A172 (cell line): Measurements from ENCODE around the gene VAV2. TPM values are rescaled to one million over a fixed set of nuclear protein-coding genes. Genes with fewer than 3 reads are reported as not detected.

Experiments used
- total RNA-seq: library from RNA; depleted of rRNA; stranded (reverse); fragments of >200 nt; shearing (Covaris generic); gene quantifications from 2 replicates; pipeline ENCODE4 v1.2.3, GENCODE V29; 2014; rRNA removed

VAV2 gene
- total RNA-seq, 1 experiment from 2014 or later = 14.4 TPM

Other genes starting within 250 kb of the VAV2 start
- 29.1 and 31.5 TPM in 2 replicates for gene BRD3OS, start 33.2 kb upstream of the VAV2 start, total RNA-seq
- 5.6 and 14.9 TPM in 2 replicates for gene BRD3, start 75.7 kb upstream of the VAV2 start, total RNA-seq
- gene WDR5, start 143.8 kb upstream of the VAV2 start, total RNA-seq = 35.7 and 42.3 TPM in 2 replicates
- gene RNU6ATAC, start 172.2 kb upstream of the VAV2 start, total RNA-seq = not detected in 2 replicates